ENCODE measurements around the gene HOXB1.
A peak's percentile ranks its signal among the peaks of the same experiment; 100 is the strongest.
"Not testable (repeated sequence)": the region's sequence is repeated elsewhere in the genome, so short reads cannot be mapped to it uniquely, and the experiment has no call there.

HOXB1 gene

GRCh38 chr17:48540213-48540612, 9.4 kb upstream of the HOXB1 start:
- Histone ChIP-seq H3K9ac (ENCODE audit: low read depth, low read length) (no peak overlapping the region), H3K9me3 (ENCODE audit: control insufficient read depth, insufficient read depth, low read length) (no peaks in the 10 kb centered on the region), H3K4me3 (ENCODE audit: low read depth, low read length) (no peak overlapping the region), H3K27me3 (ENCODE audit: control insufficient read depth, insufficient read depth, low read length) (peaks cover 82% of the 10 kb centered on the region), H3K36me3 (ENCODE audit: control insufficient read depth, insufficient read depth, low read length) (no peaks in the 10 kb centered on the region), H3K4me1 (ENCODE audit: control insufficient read depth, insufficient read depth, low read length) (peaks cover 26% of the 10 kb centered on the region), H3K27ac (ENCODE audit: low read depth, low read length) (no peak overlapping the region)

- H3K9me3 ChIP-seq (ENCODE audit: control insufficient read depth, insufficient read depth, low read length): no peaks in the 10 kb centered on the region
- H3K27me3 ChIP-seq (ENCODE audit: control insufficient read depth, insufficient read depth, low read length): peaks cover 76% of the 10 kb centered on the region
- no peak overlapping the region for H3K4me3 ChIP-seq (ENCODE audit: low read depth, low read length)
- no peaks in the 10 kb centered on the region for H3K36me3 ChIP-seq (ENCODE audit: control insufficient read depth, insufficient read depth, low read length)
- no peak overlapping the region for H3K9ac ChIP-seq (ENCODE audit: low read depth, low read length)
- H3K4me1 ChIP-seq (ENCODE audit: control insufficient read depth, insufficient read depth, low read length): peaks cover 26% of the 10 kb centered on the region
- no peak overlapping the region for H3K27ac ChIP-seq (ENCODE audit: low read depth, low read length)
Measured at GRCh38 chr17:48539177-48539576, 8.4 kb upstream of the HOXB1 start.

- Histone ChIP-seq H3K4me3 (ENCODE audit: low read depth, low read length) (no peak overlapping the region), H3K27me3 (ENCODE audit: control insufficient read depth, insufficient read depth, low read length) (peaks cover 76% of the 10 kb centered on the region), H3K9ac (ENCODE audit: low read depth, low read length) (no peak overlapping the region), H3K4me1 (ENCODE audit: control insufficient read depth, insufficient read depth, low read length) (peaks cover 19% of the 10 kb centered on the region), H3K36me3 (ENCODE audit: control insufficient read depth, insufficient read depth, low read length) (no peaks in the 10 kb centered on the region), H3K9me3 (ENCODE audit: control insufficient read depth, insufficient read depth, low read length) (no peaks in the 10 kb centered on the region), H3K27ac (ENCODE audit: low read depth, low read length) (no peak overlapping the region)
Measured at GRCh38 chr17:48537316-48537715, 6.5 kb upstream of the HOXB1 start.

GRCh38 chr17:48535793-48536559, 5.2 kb upstream of the HOXB1 start:
- H3K27me3 ChIP-seq (ENCODE audit: control insufficient read depth, insufficient read depth, low read length): peaks cover 76% of the 10 kb centered on the region
- H3K4me1 ChIP-seq (ENCODE audit: control insufficient read depth, insufficient read depth, low read length): peaks cover 19% of the 10 kb centered on the region
- H3K4me3 ChIP-seq (ENCODE audit: low read depth, low read length); H3K27ac ChIP-seq (ENCODE audit: low read depth, low read length); H3K9ac ChIP-seq (ENCODE audit: low read depth, low read length); H3K9me3 ChIP-seq (ENCODE audit: control insufficient read depth, insufficient read depth, low read length); H3K36me3 ChIP-seq (ENCODE audit: control insufficient read depth, insufficient read depth, low read length): not testable (repeated sequence)

- no peak overlapping the region for H3K4me3 ChIP-seq (ENCODE audit: low read depth, low read length)
- no peak overlapping the region for H3K27ac ChIP-seq (ENCODE audit: low read depth, low read length)
- H3K9me3 ChIP-seq (ENCODE audit: control insufficient read depth, insufficient read depth, low read length): no peaks in the 10 kb centered on the region
- H3K9ac ChIP-seq (ENCODE audit: low read depth, low read length): no peak overlapping the region
- H3K36me3 ChIP-seq (ENCODE audit: control insufficient read depth, insufficient read depth, low read length): no peaks in the 10 kb centered on the region
- peaks cover 81% of the 10 kb centered on the region for H3K27me3 ChIP-seq (ENCODE audit: control insufficient read depth, insufficient read depth, low read length)
- peaks cover 37% of the 10 kb centered on the region for H3K4me1 ChIP-seq (ENCODE audit: control insufficient read depth, insufficient read depth, low read length)
Measured at GRCh38 chr17:48532261-48532660, 1.4 kb upstream of the HOXB1 start.

- no peak overlapping the region for H3K27ac ChIP-seq (ENCODE audit: low read depth, low read length)
- H3K27me3 ChIP-seq (ENCODE audit: control insufficient read depth, insufficient read depth, low read length): peaks cover 91% of the 10 kb centered on the region
- H3K4me1 ChIP-seq (ENCODE audit: control insufficient read depth, insufficient read depth, low read length): peaks cover 45% of the 10 kb centered on the region
- H3K36me3 ChIP-seq (ENCODE audit: control insufficient read depth, insufficient read depth, low read length): no peaks in the 10 kb centered on the region
- no peak overlapping the region for H3K9ac ChIP-seq (ENCODE audit: low read depth, low read length)
- H3K9me3 ChIP-seq (ENCODE audit: control insufficient read depth, insufficient read depth, low read length): no peaks in the 10 kb centered on the region
- H3K4me3 ChIP-seq (ENCODE audit: low read depth, low read length): no peak overlapping the region; the same call in 1 of the 2 replicates
Measured at GRCh38 chr17:48530208-48530886, 464 bp downstream of the HOXB1 start.

- no peak overlapping the region for H3K4me3 ChIP-seq (ENCODE audit: low read depth, low read length)
- peaks cover 45% of the 10 kb centered on the region for H3K4me1 ChIP-seq (ENCODE audit: control insufficient read depth, insufficient read depth, low read length)
- H3K36me3 ChIP-seq (ENCODE audit: control insufficient read depth, insufficient read depth, low read length): no peaks in the 10 kb centered on the region
- H3K27me3 ChIP-seq (ENCODE audit: control insufficient read depth, insufficient read depth, low read length): peaks cover 98% of the 10 kb centered on the region
- H3K27ac ChIP-seq (ENCODE audit: low read depth, low read length): no peak overlapping the region
- no peaks in the 10 kb centered on the region for H3K9me3 ChIP-seq (ENCODE audit: control insufficient read depth, insufficient read depth, low read length)
- no peak overlapping the region for H3K9ac ChIP-seq (ENCODE audit: low read depth, low read length)
Measured at GRCh38 chr17:48529683-48530009, 1.2 kb downstream of the HOXB1 start.

- Histone ChIP-seq H3K4me3 (ENCODE audit: low read depth, low read length) (no peak overlapping the region), H3K9ac (ENCODE audit: low read depth, low read length) (no peak overlapping the region), H3K27ac (ENCODE audit: low read depth, low read length) (no peak overlapping the region), H3K36me3 (ENCODE audit: control insufficient read depth, insufficient read depth, low read length) (no peaks in the 10 kb centered on the region), H3K4me1 (ENCODE audit: control insufficient read depth, insufficient read depth, low read length) (peaks cover 45% of the 10 kb centered on the region), H3K9me3 (ENCODE audit: control insufficient read depth, insufficient read depth, low read length) (no peaks in the 10 kb centered on the region), H3K27me3 (ENCODE audit: control insufficient read depth, insufficient read depth, low read length) (peaks cover 98% of the 10 kb centered on the region)
Measured at GRCh38 chr17:48528936-48529682, 1.7 kb downstream of the HOXB1 start.

GRCh38 chr17:48528153-48528935, 2.5 kb downstream of the HOXB1 start:
- no peaks in the 10 kb centered on the region for H3K9me3 ChIP-seq (ENCODE audit: control insufficient read depth, insufficient read depth, low read length)
- H3K4me3 ChIP-seq (ENCODE audit: low read depth, low read length): no peak overlapping the region
- peaks cover 98% of the 10 kb centered on the region for H3K27me3 ChIP-seq (ENCODE audit: control insufficient read depth, insufficient read depth, low read length)
- H3K4me1 ChIP-seq (ENCODE audit: control insufficient read depth, insufficient read depth, low read length): peaks cover 45% of the 10 kb centered on the region
- H3K9ac ChIP-seq (ENCODE audit: low read depth, low read length): no peak overlapping the region
- no peak overlapping the region for H3K27ac ChIP-seq (ENCODE audit: low read depth, low read length)
- no peaks in the 10 kb centered on the region for H3K36me3 ChIP-seq (ENCODE audit: control insufficient read depth, insufficient read depth, low read length)

- peaks cover 98% of the 10 kb centered on the region for H3K27me3 ChIP-seq (ENCODE audit: control insufficient read depth, insufficient read depth, low read length)
- peaks cover 49% of the 10 kb centered on the region for H3K4me1 ChIP-seq (ENCODE audit: control insufficient read depth, insufficient read depth, low read length)
- no peak overlapping the region for H3K9ac ChIP-seq (ENCODE audit: low read depth, low read length)
- H3K9me3 ChIP-seq (ENCODE audit: control insufficient read depth, insufficient read depth, low read length): no peaks in the 10 kb centered on the region
- H3K27ac ChIP-seq (ENCODE audit: low read depth, low read length): peak overlapping the region; percentile 11
- peak overlapping the region; percentile 45 for H3K4me3 ChIP-seq (ENCODE audit: low read depth, low read length)
- no peaks in the 10 kb centered on the region for H3K36me3 ChIP-seq (ENCODE audit: control insufficient read depth, insufficient read depth, low read length)
Measured at GRCh38 chr17:48527547-48527932, 3.3 kb downstream of the HOXB1 start.

Measured in HUES48 (cell line).